Measurements from ENCODE around the gene TMEM74B. TPM values are rescaled to one million over a fixed set of nuclear protein-coding genes. Genes with fewer than 3 reads are reported as not detected.
"Not testable (repeated sequence)": the region's sequence is repeated elsewhere in the genome, so short reads cannot be mapped to it uniquely, and the experiment has no call there.

TMEM74B gene
- total RNA-seq, 1 donor from 2014 or later: not detected

DNA sequence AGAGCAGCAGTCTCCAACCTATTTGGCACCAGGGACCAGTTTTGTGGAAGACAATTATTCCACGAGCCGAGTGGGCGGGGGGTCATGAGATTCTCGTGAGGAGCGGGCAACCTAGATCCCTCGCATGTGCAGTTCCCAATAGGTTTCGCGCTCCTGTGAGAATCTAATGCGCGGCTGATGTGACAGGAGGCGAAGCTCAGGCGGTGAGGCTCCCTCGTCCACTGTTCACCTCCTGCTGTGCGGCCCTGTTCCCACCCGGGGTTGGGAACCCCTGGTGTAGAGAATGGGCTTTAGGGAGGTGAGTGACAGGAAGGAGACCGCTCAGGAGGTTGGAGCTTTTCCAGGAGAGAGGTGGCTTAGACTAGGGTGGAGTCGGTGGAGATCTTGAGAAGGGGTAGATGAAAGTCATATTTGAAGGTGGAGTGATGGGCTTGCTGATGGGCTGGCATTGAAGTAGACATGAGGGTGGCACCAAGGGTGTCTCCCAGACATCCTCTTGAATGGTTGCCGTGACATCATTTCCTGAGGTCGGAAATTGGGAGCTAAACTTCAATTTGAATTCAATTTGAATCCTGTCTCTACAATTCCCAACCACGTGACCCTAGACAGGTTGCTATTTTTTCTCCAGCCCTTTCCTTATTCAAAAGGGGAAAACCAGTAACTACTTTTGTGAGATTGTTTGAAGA is 39.6 kb upstream of the TMEM74B start:
- no peaks in the 10 kb centered on the region for H3K36me3 ChIP-seq
- H3K9me3 ChIP-seq: no peaks in the 10 kb centered on the region
- intact Hi-C loops (cut with DNase I): no loop called here
- no peak overlapping the region for H3K27ac ChIP-seq
- TF ChIP-seq, protein P1, sequence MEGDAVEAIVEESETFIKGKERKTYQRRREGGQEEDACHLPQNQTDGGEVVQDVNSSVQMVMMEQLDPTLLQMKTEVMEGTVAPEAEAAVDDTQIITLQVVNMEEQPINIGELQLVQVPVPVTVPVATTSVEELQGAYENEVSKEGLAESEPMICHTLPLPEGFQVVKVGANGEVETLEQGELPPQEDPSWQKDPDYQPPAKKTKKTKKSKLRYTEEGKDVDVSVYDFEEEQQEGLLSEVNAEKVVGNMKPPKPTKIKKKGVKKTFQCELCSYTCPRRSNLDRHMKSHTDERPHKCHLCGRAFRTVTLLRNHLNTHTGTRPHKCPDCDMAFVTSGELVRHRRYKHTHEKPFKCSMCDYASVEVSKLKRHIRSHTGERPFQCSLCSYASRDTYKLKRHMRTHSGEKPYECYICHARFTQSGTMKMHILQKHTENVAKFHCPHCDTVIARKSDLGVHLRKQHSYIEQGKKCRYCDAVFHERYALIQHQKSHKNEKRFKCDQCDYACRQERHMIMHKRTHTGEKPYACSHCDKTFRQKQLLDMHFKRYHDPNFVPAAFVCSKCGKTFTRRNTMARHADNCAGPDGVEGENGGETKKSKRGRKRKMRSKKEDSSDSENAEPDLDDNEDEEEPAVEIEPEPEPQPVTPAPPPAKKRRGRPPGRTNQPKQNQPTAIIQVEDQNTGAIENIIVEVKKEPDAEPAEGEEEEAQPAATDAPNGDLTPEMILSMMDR (IDR thresholded peaks at IDR 0.05): no peak
- H3K27me3 ChIP-seq: peaks cover 5% of the 10 kb centered on the region
- no peak for DNase-seq (ENCODE audit: low spot score in 2 of 2)
- no peak overlapping the region for H3K4me3 ChIP-seq
- peaks cover 5 to 6% of the 10 kb centered on the region in 2 donors for H3K4me1 ChIP-seq

GRCh38 chr20:1222750-1223149 is 38.0 kb upstream of the TMEM74B start:
- H3K27me3 ChIP-seq; intact Hi-C loops (cut with DNase I); H3K27ac ChIP-seq; H3K4me1 ChIP-seq; H3K9me3 ChIP-seq; H3K4me3 ChIP-seq; H3K36me3 ChIP-seq; DNase-seq (ENCODE audit: low spot score in 2 of 2): not testable (repeated sequence)

- H3K27ac ChIP-seq; H3K27me3 ChIP-seq; H3K9me3 ChIP-seq; H3K36me3 ChIP-seq; DNase-seq (ENCODE audit: low spot score in 2 of 2); H3K4me1 ChIP-seq; H3K4me3 ChIP-seq; intact Hi-C loops (cut with DNase I): not testable (repeated sequence)
Observed at GRCh38 chr20:1216527-1217427, 32.0 kb upstream of the TMEM74B start.

- TF ChIP-seq, protein P1 (IDR thresholded peaks at IDR 0.05): no peak
- Histone ChIP-seq H3K36me3 (no peaks in the 10 kb centered on the region), H3K4me3 (no peak overlapping the region), H3K27ac (no peak overlapping the region), H3K4me1 (no peaks in the 10 kb centered on the region), H3K27me3 (no peaks in the 10 kb centered on the region), H3K9me3 (no peaks in the 10 kb centered on the region)
- no peak for DNase-seq (ENCODE audit: low spot score in 2 of 2)
- intact Hi-C loops (cut with DNase I): no loop called here
Observed at GRCh38 chr20:1215386-1216170, 30.8 kb upstream of the TMEM74B start.

DNA sequence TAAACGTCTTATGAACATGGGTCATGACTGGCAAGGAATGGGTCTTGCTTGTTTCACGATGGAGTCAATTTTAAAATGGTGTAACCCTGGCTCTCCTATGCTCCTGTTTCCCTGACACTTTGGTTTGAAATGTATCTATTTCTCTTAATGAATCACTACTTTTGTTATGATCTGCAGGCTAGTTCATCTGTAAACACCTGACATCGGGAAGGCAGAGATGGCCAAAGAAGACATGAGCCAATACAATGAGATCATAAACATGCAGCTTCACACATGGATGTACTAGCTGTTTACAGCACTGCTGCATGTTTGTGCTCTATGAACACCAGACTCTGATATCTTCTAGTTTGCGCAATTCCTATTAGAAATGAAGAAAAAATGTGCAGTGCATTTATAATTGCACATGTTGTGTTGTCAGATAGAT is 30.1 kb upstream of the TMEM74B start:
- H3K36me3 ChIP-seq: no peaks in the 10 kb centered on the region
- TF ChIP-seq, protein P1 (IDR thresholded peaks at IDR 0.05): no peak
- H3K4me3 ChIP-seq: no peak overlapping the region
- H3K27me3 ChIP-seq: no peaks in the 10 kb centered on the region
- H3K9me3 ChIP-seq: no peaks in the 10 kb centered on the region
- no peak for DNase-seq (ENCODE audit: low spot score in 2 of 2)
- H3K4me1 ChIP-seq: no peaks in the 10 kb centered on the region
- intact Hi-C loops (cut with DNase I): no loop called here
- H3K27ac ChIP-seq: no peak overlapping the region

DNA sequence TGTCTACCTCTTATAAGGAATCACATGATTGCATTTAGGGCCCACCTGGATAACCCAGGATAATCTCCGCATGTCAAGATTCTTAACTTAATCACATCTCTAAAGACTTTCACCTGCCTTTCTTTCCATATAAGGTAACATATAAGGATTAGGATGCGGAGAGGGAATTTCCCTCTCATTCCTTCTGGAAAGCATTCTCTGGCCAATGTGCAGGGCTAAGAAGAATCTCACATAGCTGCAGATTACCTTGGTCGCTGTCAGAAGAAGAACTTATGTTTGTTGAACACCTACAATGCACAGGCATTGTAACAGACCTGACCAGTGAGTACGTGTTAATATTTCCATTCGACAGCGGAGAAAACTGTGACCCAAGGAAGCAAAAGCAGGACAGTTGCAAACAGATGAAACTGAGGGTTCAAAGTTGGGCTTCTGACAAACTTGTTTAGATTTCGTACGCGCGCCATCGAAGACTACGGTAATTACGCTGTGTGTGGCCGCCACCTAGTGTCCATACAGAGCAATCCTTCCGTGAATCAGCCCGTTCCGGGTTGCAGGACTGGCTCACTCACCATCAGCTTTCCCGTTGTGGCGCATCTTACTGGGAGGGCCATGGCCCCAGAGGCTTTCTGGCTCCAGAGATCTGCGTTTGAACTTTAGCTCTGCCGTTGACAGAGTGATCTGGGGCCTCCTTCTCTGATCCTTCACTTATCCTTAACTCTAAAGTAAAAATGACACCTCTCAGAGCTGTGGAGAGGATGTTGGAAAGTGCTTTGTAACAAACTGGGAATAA is 28.0 kb upstream of the TMEM74B start:
- Histone ChIP-seq H3K4me1 (no peaks in the 10 kb centered on the region), H3K9me3 (no peaks in the 10 kb centered on the region), H3K27me3 (no peaks in the 10 kb centered on the region), H3K27ac (no peak overlapping the region), H3K4me3 (no peak overlapping the region), H3K36me3 (no peaks in the 10 kb centered on the region)
- DNase-seq (ENCODE audit: low spot score in 2 of 2): peak in 1 of 2 donors; percentile 76
- TF ChIP-seq, protein P1 (IDR thresholded peaks at IDR 0.05): peak; percentile 42 to 70 (median 57)
- intact Hi-C loops (cut with DNase I): loop anchor here (2.0 kb wide), 1 partner anchor 396 kb away; no protein-coding TSS in a partner anchor
